Neuron (in vitro differentiated cells): ENCODE results near the gene STX8.
A peak's percentile ranks its signal among the peaks of the same experiment; 100 is the strongest.
"Not testable (repeated sequence)": the region's sequence is repeated elsewhere in the genome, so short reads cannot be mapped to it uniquely, and the experiment has no call there.

ENCODE experiments used
- H2AFZ ChIP-seq: one replicate; pipeline ENCODE4 v1.6.1; 2013; ENCODE audit warnings: low read depth, mild to moderate bottlenecking, inconsistent platforms, low read length, moderate library complexity
- H3K27me3 ChIP-seq: one replicate; pipeline ENCODE4 v1.6.1; 2013; ENCODE audit warnings: low read length; ENCODE audit not compliant: insufficient read depth
- H3K36me3 ChIP-seq: one replicate; pipeline ENCODE4 v1.6.1; 2013; ENCODE audit warnings: low read length; ENCODE audit not compliant: insufficient read depth
- H3K4me1 ChIP-seq: one replicate; pipeline ENCODE4 v1.6.1; 2013; ENCODE audit warnings: low read length; ENCODE audit not compliant: insufficient read depth
- H3K4me3 ChIP-seq: 2 replicates; pipeline ENCODE4 v1.5.1; 2013; ENCODE audit warnings: mild to moderate bottlenecking, low read length, moderate library complexity
- H3K9me3 ChIP-seq: one replicate; pipeline ENCODE4 v1.6.1; 2013; ENCODE audit warnings: low read length

The STX8 gene

DNA sequence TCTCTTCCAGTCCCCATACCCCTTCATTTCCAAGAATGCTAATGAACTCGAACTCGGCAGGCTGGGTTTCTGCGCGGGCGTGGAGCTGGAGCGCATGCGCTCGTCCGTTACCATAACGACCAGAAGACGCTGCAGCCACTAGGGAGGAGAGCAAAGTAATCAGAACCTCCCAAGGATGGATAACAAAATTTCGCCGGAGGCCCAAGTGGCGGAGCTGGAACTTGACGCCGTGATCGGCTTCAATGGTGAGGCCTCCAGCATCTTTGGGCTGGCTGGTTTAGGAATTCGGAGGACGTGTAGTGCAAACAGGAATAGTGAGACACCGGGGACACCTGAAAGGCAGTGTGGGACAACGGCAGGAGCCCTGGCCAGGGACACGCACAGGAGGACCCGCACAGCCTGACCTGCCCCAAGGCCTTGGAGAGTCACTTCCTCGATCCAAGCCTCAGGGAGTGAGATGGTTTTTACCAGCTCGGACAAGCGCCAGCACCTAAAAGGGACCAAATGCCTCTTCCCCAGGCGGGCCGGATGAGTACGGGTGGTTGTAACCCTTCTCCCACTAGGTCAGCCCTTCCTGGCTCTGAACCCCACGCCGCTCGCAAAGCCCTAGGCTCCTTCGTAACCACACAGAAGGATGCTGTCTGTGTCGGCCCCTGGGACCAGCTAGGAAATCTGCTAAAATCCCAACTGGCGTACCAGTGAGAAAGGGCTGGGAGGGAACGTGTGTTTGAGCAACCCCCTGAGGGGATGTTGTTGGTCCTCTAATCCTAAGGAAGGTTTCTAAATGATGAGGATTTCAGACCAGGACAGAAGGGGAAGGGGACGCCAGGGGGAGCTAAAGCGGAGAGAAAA, 1.1 kb upstream of the STX8 start, which contains the start of gene CFAP52:
TSS of gene CFAP52 (plus strand) at position 122 of the 852 bp plus-strand sequence. CDS start at position 176, 54 bp downstream.
- Histone ChIP-seq H3K9me3 (no peaks in the 10 kb centered on the region), H3K27me3 (peaks cover 2% of the 10 kb centered on the region), H3K4me1 (peaks cover 15% of the 10 kb centered on the region), H3K4me3 (peak within 1 kb of the TSS; percentile 97), H2AFZ (peak within 1 kb of the TSS; percentile 85), H3K36me3 (no peaks in the 10 kb centered on the region)

DNA sequence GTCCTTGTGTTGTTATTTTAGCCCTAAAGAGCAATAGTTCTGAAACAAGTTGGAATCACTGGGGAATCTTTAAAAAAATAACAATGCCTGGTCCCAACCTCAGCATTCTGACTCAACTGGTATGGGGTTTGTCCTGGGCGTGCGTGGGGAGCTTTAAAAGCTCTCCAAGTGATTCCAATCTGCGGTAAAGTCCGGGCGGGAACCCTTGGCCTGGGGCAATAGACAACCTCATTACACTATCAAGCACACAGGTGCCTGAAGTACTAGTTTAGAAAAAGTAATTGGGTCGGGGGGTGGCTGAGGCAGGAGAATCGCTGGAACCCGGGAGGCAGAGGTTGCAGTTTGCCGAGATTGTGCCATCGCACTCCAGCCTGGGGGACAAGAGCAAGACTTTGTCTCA, 4.4 kb downstream of the STX8 start:
- Histone ChIP-seq H3K9me3 (no peaks in the 10 kb centered on the region), H3K4me3 (no peak overlapping the region), H3K4me1 (peaks cover 8% of the 10 kb centered on the region), H2AFZ (no peak overlapping the region), H3K36me3 (peaks cover 18% of the 10 kb centered on the region), H3K27me3 (no peaks in the 10 kb centered on the region)

DNA sequence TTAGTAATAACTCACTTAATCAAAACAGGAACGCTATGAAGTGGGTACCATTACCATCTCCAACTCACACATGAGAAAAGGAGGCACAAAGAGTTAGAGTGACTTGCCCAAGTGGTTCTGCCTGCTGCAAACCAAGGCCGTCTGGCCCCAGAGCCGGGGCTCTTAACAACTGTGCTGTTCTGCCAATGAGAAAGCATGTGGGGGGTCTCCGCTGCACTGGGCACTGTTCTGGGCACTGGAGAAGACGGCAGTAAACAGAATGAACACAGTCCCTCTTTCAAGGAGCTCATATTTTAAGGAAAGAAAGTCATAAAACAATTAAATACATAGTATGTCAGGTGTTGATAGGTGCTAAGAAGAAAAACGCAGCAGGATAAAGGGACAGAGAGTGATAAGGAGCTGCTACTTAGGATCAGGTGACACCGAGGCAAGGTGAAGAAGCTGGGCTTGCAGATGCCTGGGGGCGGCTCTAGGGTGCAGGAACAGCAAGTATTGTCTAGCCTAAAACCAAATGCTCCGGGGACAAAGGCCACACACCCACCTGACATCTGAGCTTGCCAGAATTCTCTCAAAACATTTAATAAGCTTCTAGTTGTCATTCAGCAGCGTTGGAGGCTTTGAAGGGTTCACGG, 6.5 kb downstream of the STX8 start:
- Histone ChIP-seq H2AFZ (no peak overlapping the region), H3K4me3 (no peak overlapping the region), H3K4me1 (no peaks in the 10 kb centered on the region), H3K9me3 (no peaks in the 10 kb centered on the region), H3K36me3 (peaks cover 23% of the 10 kb centered on the region), H3K27me3 (no peaks in the 10 kb centered on the region)

DNA sequence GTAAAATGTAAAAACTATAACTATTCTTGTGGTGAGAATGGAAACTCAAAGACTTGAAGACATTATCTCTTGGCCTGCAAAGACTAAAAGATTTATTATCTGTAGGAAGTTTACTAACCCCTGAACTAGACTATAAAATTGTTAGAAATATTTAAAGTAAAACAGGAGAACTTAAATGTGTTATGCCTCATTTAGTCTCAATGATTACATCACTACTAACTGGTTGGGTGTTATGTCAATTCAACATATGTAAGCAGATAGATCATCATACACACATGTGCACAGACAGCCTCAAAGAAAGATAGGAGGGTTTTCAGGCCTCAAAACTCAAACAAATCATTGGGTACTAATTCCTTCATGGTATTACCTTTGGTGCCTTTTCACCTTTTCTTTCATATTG, 7.6 kb downstream of the STX8 start:
- Histone ChIP-seq H3K9me3 (no peaks in the 10 kb centered on the region), H3K4me3 (no peak overlapping the region), H3K4me1 (no peaks in the 10 kb centered on the region), H3K36me3 (peaks cover 23% of the 10 kb centered on the region), H3K27me3 (no peaks in the 10 kb centered on the region), H2AFZ (no peak overlapping the region)

DNA sequence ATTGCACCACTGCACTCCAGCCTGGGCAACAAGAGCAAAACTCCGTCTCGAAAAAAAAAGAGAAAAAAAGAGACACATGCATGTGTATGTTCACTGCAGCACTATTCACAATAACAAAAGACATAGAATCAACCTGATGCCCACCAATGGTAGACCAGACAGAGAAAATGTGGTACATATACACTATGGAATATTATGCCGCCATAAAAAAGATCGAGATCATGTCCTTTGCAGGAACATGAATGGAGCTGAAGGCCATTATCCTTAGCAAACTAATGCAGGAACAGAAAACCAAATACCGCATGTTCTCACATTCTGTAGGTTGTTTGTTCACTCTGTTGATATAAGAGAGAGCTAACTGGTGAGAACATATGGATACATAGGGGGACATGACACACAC, 8.9 kb downstream of the STX8 start:
- H2AFZ ChIP-seq, H3K4me3 ChIP-seq, H3K4me1 ChIP-seq, H3K27me3 ChIP-seq, H3K9me3 ChIP-seq: not testable (repeated sequence)
- peaks cover 23% of the 10 kb centered on the region for H3K36me3 ChIP-seq

DNA sequence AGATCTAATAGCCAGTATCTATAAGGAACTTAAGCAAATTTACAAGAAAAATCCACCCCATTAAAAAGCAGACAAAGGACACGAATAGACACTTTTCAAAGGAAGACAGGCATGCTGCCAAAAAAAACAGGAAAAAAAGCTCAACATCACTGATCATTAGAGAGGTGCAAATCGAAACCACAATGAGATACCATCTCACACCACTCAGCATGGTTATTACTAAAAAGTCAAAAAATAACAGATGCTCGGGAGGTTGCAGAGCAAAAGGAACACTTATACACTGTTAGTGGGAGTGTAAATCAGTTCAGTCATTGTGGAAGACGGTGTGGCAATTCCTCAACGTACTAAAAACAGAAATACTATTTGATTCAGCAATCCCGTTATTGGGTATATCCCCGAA, 9.6 kb downstream of the STX8 start:
- H3K27me3 ChIP-seq: no peaks in the 10 kb centered on the region
- H3K36me3 ChIP-seq: peaks cover 23% of the 10 kb centered on the region
- H3K4me1 ChIP-seq: no peaks in the 10 kb centered on the region
- no peaks in the 10 kb centered on the region for H3K9me3 ChIP-seq
- H2AFZ ChIP-seq: no peak overlapping the region
- H3K4me3 ChIP-seq: no peak overlapping the region

DNA sequence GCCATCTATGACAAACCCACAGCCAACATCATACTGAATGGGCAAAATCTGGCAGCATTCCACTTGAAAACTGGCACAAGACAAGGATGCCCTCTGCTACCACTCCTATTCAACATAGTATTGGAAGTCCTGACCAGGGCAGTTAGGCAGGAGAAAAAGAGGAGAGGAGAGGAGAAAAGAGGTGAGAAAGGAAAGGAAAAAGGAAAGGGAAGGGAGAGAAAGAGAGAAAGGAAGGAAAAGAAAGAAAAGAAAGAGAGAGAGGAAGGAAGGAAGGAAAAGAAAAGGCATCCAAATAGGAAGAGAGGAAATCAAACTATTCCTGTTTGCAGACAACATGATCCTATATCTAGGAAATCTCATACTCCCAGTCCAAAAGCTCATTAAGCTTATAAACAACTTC, 11.5 kb downstream of the STX8 start:
- Histone ChIP-seq H3K4me1 (no peaks in the 10 kb centered on the region), H3K9me3 (no peaks in the 10 kb centered on the region), H2AFZ (no peak overlapping the region), H3K4me3 (no peak overlapping the region), H3K36me3 (peaks cover 20% of the 10 kb centered on the region), H3K27me3 (no peaks in the 10 kb centered on the region)

DNA sequence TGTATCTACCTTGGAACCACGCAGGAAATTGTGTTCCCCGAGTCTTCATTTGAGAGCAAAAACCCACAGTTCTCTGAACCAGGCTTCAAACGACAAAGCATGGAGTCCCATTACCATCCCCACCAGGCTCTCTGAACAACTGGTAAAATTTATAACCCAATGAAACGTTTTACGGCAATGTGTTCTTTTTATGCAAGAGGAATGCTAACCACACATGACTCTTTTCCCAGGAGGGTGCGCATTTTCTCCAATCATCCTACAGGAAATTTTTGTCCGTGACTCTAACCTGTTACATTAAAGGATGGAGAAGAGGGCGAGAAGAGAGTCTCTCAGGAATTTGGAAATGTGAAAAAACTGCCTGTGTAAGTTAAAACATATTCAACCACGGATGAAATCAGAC, 17.8 kb downstream of the STX8 start:
- no peaks in the 10 kb centered on the region for H3K27me3 ChIP-seq
- no peaks in the 10 kb centered on the region for H3K9me3 ChIP-seq
- no peak overlapping the region for H3K4me3 ChIP-seq
- H3K36me3 ChIP-seq: no peaks in the 10 kb centered on the region
- no peak overlapping the region for H2AFZ ChIP-seq
- no peaks in the 10 kb centered on the region for H3K4me1 ChIP-seq

DNA sequence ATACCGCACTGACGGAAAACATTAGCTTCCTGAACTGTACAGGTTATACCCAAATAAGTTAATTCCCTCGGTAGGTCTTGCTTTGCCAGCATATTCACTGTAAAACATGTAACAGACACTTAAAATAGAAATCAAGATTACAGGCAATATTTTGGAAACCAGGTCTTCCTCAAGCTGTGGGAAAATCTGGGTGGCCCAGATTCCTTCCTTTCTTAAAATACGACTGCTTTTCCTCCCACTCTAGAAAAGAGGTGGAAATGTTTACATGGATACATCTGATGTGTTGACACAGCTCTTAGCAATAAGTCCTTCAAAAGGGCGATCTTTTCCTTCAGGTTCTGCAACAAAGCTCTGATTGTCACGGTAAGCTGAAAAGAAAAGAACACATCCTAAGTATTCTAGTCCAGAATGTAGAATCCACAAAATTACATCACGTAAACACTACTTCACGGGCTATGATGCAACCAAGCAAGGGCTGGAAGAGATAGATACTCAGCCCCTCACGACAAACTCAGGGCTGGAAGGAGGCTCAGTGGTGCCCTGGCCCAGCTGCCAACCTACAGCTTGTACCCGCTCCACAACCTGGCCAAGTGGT, 18.4 kb downstream of the STX8 start:
- no peak overlapping the region for H3K4me3 ChIP-seq
- H3K36me3 ChIP-seq: no peaks in the 10 kb centered on the region
- no peaks in the 10 kb centered on the region for H3K4me1 ChIP-seq
- no peak overlapping the region for H2AFZ ChIP-seq
- no peaks in the 10 kb centered on the region for H3K9me3 ChIP-seq
- no peaks in the 10 kb centered on the region for H3K27me3 ChIP-seq

DNA sequence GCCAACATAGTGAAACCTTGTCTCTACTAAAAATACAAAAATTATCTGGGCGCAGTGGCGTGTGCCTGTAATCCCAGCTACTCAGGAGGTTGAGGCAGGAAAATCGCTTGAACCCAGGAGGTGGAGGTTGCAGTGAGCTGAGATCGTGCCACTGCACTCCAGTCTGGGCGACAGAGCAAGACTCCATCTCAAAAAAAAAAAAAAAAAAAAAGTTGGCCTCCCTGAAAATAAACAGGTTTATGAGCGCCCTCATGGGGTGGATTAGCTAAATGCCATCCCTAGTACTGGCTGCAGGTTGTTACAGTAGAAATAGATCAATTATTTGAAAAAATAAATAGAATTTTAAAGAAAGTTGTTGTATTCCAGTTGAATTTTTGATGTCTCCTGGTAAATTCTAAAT, 20.9 kb downstream of the STX8 start:
- not testable (repeated sequence) for H3K36me3 ChIP-seq, H3K4me3 ChIP-seq, H2AFZ ChIP-seq, H3K27me3 ChIP-seq, H3K4me1 ChIP-seq, H3K9me3 ChIP-seq

DNA sequence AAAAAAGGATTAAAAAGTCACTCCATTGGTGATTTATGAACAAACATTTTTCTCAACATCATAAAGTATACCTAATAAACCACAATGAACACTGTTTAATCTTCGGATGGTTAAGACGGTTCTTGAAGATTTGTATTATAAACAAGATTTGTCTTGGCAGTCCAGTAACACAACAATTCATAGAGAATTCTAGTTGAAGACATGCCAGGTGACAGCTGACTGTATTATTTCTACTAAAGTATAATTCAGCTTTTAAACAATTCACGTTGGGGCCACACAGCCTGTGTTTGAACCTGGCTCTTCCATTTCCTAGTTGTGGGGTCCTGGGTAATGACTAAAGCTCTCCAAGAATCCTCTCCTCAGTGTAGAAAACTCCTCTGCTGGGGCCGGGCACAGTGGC, 22.0 kb downstream of the STX8 start:
- no peaks in the 10 kb centered on the region for H3K9me3 ChIP-seq
- H2AFZ ChIP-seq: no peak overlapping the region
- no peak overlapping the region for H3K4me3 ChIP-seq
- no peaks in the 10 kb centered on the region for H3K4me1 ChIP-seq
- no peaks in the 10 kb centered on the region for H3K36me3 ChIP-seq
- H3K27me3 ChIP-seq: no peaks in the 10 kb centered on the region

DNA sequence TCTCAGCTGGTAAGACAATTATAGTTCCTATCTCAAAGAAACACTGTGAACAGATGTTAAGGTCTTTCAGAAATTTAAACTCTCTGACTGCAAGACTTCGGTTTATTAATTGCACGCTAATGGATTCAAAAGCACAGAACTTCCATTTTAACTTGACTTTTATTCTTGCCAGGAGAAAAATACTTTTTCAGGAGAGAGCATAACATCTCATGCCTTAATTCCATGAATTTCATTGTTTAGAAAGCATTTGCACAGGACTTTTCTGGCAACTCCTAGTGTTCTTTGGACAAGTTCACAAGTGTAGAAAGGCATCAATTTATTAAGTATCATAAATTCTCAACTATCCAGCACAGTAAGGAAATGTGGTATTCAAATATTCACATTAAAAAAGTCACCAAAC, 22.4 kb downstream of the STX8 start:
- no peak overlapping the region for H2AFZ ChIP-seq

DNA sequence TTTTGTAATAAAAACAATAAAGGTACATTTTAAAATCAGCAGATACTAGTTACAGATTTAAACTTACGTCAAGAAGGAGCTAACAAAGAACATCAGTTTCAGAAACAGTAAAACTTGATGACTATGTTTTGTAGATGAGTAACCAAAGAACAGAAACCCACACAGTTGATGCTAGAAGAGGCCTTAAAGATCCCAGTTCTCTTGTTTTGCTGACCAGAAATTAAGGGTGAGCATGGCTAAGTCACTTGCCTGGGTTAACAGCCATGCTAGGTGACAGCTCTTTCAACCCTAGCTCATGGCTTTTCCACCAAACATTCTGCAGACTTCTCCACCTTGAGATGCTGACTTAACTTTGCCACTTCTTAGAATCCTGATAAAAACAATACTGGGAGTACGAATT, 26.4 kb downstream of the STX8 start:
- Histone ChIP-seq H3K4me1 (no peaks in the 10 kb centered on the region), H3K36me3 (no peaks in the 10 kb centered on the region), H2AFZ (no peak overlapping the region), H3K9me3 (no peaks in the 10 kb centered on the region), H3K4me3 (no peak overlapping the region), H3K27me3 (no peaks in the 10 kb centered on the region)

More for the DNA sequence above, 22.4 kb downstream of the STX8 start:
- Histone ChIP-seq H3K27me3 (no peaks in the 10 kb centered on the region), H3K9me3 (no peaks in the 10 kb centered on the region), H3K4me3 (no peak overlapping the region), H3K36me3 (no peaks in the 10 kb centered on the region), H3K4me1 (no peaks in the 10 kb centered on the region)
